ENCODE data around the gene ULK4.
"Not testable (repeated sequence)": the region's sequence is repeated elsewhere in the genome, so short reads cannot be mapped to it uniquely, and the experiment has no call there.

Gene ULK4

GRCh38 chr3:41295740-41296139 lies 666.2 kb downstream of the ULK4 start:
- DNase-seq, result no peak

GRCh38 chr3:41293169-41293681 lies 668.7 kb downstream of the ULK4 start:
- DNase-seq, result no peak

DNA sequence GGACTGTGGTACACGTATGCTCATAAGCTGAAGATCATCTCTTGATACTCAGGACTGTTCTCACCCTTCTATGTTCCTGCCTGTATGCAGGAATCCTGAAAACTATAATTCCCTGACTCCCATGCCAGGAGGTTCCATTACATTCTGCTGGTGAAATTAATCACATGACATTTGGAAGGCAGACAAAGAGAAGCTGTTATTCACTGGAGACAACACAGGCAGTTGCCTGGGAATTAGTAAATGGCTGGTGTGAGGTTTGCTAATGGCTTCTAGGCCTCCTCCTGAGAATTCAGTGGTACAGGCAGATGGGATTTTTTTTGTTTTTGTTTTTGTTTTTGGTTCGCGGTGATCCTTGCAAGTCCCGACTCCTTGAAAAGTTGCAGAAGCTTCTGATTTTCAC lies 671.2 kb downstream of the ULK4 start:
- no peak for DNase-seq

DNA sequence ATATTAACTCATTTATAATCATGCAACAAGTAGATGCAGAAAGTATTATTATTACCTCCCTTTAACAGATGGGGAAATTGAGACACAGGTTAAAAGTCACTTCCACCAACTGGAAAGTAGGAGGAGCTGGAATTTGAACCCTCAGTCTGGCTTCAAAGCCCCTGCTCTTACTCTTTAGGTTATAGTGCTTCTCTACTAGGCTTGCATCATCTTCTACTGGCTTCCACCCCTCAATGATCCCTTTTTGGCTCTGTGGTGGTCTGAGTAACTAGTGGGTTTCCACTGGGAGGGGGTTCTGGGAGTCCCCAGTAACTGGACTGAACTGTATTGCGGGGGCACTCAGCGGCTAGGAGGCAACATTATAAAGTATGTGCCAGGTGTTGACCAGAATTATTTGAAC lies 671.6 kb downstream of the ULK4 start:
- DNase-seq, result no peak

GRCh38 chr3:41288785-41289184 lies 673.1 kb downstream of the ULK4 start:
- DNase-seq, result no peak

GRCh38 chr3:41286305-41286704 lies 675.6 kb downstream of the ULK4 start:
- no peak for DNase-seq

- DNase-seq, result not testable (repeated sequence)
These were observed 677.0 kb downstream of the ULK4 start for GRCh38 chr3:41284934-41285333.

GRCh38 chr3:41277790-41278465 lies 684.0 kb downstream of the ULK4 start:
- DNase-seq, result no peak

GRCh38 chr3:41276191-41276590 lies 685.7 kb downstream of the ULK4 start:
- DNase-seq, result no peak

DNA sequence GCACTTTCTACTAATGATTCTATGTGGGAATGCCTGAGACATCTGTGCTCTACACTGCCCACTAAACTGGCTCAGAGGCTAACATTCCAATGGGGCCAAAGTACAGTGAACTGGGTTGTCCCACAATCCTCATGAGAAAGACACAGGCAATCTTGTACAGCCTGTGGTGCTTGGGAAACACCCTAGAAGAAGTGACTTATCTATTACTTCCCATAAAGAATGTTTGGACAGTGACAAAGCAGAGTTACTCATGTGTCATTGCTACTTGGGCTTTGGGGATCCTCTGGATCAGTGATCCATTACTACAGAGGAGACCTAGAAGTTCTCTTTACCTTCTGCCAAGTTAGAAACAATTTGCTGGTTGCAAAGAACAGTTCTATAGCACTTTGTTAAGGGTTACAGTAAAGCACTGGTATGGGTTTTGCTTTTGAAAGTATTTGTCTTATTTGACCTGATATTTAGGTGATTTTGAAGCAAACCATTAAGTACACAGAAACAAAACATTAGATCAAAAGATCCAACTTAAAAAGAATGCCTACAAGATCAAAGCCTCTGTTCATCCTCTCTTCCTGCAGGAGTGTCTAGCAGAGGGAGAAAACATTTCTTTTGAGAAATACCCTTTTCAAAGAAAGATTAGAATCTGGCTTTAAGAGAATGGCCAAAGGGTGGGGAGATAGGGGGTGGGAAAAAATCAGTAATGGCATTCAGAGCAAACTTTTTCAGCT lies 686.8 kb downstream of the ULK4 start:
- DNase-seq, result no peak

- no peak for DNase-seq
These were observed 689.2 kb downstream of the ULK4 start for GRCh38 chr3:41272667-41273066.

DNA sequence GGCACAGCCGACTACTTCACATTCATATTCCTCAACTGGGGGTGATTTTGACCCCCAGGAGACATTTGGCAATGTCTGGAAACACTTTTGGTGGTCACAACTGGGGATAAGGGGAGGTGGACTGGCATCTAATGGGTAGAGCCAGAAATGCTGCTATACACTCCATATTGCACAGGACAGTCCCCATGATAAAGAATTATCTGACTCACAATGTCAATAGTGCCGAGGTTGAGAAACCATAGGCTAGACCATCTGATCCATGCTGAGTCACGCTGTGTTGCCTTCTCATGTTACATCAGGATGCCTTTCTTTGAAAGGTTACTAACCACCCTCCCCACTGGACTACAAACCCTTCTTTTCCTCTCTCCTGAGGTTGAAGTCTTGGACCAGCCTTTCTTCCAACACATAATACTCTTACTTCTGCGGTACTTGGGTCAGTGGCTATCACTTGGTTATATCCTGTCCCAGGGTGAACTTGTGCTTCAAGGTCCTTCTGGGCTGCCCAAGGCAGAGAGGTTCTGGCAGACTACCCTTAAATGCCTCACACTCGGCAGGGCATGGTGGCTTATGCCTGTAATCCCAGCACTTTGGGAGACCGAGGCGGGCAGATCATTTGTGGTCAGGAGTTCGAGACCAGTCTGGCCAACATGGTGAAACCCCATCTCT lies 693.8 kb downstream of the ULK4 start:
- no peak for DNase-seq

DNA sequence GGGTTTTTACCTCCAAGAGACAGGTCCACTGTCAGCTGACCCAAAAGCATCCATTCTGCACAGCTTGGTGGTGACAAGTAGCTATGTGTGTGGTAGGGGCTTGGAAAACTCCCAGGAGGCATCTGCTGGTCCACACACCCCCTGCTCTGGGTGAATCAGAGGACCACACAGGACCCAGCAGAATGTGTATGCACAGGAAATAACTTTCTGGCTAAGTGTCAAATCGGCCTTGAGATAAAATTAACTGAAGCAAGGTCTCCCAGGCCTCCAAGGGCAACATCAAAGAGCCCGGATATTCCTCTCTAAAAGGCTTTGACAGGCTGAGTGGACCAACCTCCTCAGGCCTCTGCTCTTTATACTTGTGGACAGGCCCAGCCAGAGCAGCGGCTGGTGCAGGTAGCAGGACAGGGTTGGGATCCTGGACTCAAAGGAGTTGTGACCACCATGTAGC lies 696.1 kb downstream of the ULK4 start:
- no peak for DNase-seq

DNA sequence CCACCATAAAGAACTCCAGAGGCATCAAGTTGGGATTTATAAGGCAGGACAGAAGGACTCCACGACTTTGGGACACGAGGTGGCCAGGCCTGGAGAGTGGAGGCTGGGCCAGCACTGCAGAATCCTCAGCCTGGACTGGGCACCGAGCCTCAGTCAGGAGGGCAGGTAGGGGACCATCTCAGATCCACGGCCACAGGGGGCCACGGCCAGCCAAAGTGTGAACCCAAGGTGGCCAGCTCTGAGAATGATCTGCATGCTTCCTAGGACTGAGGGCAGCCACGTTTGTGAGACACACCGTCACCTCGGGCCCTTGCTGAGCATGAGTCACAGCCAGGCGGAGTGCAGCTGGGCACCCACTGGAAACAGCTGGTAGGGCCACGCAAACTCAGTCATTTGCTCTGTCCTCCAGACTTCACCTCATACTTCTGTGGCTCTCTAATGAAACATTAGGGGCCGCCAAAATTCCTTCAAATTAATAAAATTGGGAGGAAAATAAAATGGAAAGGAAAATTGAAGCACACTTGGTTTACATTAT lies 696.8 kb downstream of the ULK4 start:
- DNase-seq, result no peak

DNA sequence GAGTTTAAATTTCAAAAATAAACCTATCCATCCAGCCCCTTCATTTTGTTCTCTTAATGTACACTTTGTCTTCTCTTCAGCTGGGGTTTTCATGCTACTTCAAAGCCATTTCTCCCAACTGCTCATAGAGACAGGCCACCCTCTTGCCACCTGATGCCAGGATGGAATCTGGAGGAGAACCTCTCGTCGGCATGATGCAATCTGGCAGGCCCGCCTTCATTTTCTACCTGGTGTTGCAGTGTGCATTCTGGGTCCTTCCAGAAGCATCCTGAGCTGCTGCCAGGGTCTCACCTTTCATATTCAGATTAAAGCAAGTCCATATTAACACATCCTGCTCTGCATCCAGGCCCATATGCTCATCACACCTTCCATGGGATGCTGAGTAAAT lies 701.8 kb downstream of the ULK4 start:
- no peak for DNase-seq

GRCh38 chr3:41259449-41260062 lies 702.3 kb downstream of the ULK4 start:
- DNase-seq, result no peak

GRCh38 chr3:41258239-41258800 lies 703.6 kb downstream of the ULK4 start:
- DNase-seq, result no peak

GRCh38 chr3:41251593-41251992 lies 710.3 kb downstream of the ULK4 start:
- DNase-seq, result no peak

- DNase-seq, result no peak
These were observed 711.1 kb downstream of the ULK4 start for GRCh38 chr3:41250825-41251224.

DNA sequence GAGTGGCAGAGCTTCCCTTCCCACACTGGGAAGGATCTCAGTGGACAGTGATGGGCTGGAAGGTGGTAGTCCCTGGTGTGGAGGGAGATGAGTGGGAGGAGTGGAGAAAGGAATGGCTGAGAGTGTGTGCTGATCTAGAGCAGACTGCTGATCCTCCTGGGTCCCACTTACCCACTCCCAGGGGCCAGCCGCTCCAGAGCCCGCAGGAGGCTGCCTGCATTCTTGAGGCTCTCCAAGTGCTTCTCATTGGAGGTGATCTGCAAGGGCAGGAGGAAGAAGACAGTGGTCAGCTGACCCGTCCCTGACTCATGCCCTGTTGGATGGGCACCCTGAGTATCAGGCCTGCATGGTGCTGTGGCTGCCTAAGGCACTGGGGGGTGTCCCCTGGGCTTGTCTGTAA lies 712.6 kb downstream of the ULK4 start:
- DNase-seq, result no peak

GRCh38 chr3:41248525-41248924 lies 713.4 kb downstream of the ULK4 start:
- DNase-seq, result no peak

Measured in T-helper 2 cell (primary cell).